Stimulated activated CD8-positive, alpha-beta memory T cell treated with anti-CD3 and anti-CD28 coated beads, Interleukin-12 subunit alpha, Interleukin-12 subunit beta, amount 100 ng/mL, for 24 hours (primary cell): Measurements from ENCODE around the gene ZBTB43.
"Not testable (repeated sequence)": the region's sequence is repeated elsewhere in the genome, so short reads cannot be mapped to it uniquely, and the experiment has no call there.

ENCODE experiments used
- DNase-seq: peaks from one replicate; pipeline ENCODE4 v3.0.0-alpha.2; 2020; ENCODE audit errors: extremely low read depth

Gene ZBTB43

DNA sequence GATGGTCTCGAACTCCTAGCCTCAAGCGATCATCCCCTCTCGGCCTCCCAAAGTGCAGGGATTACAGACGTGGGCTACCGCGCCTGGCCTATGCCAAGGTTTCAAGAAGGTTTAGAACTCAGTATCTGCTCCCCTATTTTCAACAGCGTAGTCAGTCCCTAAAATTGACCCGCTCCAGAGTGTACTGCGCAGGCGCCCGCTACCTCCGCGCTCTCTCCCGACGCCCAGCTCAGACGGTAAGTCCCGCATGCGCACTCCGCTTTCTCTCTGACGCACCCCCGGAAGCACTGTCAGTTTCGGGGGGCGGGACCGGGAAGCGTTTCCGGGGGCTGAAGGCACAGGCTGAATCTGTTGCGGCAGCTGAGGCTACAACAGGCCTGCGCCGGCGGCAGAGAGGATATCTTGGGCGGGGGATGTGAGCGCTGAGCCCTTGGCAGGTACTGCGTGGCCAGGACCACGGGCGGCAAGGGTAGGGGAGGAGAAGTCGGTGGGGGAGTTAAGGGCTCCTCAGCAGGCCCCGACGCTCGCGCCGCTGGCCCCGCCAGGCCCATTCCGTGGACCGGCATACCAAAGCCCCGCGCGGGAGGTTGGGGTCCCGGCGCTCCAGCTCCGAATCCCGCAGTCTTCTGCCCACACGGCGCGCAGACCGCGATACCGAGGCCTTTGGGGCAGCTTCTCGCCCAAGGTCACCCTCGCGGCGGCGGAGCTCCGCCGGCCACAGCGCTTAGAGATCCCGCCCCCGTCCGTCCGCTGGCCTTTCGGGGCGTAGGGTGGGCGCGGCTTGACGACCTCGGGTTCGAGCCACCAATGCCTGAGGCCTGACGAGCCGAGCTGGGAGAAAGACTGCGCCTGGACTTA, at the start of gene ZBTB43:
TSS of gene ZBTB43 (plus strand) at position 345 of the 858 bp plus-strand sequence. CDS start 27,470 bp downstream, outside the sequence.
- peak; percentile 97 for DNase-seq

GRCh38 chr9:126755317-126755875, 49.4 kb upstream of the ZBTB43 start:
- no peak for DNase-seq

DNA sequence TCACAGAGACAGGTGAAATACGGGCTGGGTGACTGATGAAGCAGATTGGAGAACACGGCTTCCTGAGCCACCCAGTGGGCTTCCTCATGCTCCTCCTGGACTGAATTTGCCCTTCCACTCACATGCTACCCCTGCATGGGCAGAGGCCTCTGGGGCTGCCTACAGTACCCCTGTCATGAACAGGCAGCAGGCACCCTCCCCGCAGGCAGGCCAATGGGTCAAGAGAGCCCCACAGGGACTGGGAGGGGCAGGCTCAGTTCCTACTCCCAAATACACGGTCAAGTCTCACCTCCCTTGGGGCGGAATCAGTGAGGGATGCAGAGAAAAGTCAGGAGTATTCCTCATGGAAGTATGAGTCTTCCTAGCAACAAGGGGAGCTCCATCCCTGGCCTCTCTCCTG, 48.6 kb upstream of the ZBTB43 start:
- DNase-seq, result no peak

DNA sequence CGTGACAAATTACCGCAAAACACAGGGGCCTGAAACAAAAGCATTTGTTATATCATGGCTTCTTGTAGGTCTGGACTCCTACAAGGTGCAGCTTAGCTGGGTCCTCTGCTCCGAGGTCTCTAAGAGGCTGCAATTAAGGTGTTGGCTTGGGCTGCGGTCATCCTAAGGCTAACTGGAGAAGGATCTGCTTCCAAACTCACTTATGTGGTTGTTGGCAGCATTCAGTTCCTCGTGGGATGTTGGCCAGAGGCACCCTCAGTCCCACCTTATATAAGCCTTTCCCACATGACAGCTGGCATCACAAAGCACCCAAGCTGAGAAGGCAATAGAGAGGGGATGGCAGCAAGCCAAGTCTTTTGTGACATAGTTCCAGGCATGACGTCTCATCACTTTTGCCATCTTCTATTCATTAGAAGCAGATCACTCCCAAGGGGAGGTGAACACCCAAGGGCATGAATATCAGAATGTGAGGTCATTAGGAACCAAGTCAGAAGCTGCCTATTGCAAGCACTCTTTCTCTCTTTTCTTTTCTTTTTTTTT, 47.9 kb upstream of the ZBTB43 start:
- no peak for DNase-seq

GRCh38 chr9:126758916-126759585, 45.8 kb upstream of the ZBTB43 start:
- no peak for DNase-seq

DNA sequence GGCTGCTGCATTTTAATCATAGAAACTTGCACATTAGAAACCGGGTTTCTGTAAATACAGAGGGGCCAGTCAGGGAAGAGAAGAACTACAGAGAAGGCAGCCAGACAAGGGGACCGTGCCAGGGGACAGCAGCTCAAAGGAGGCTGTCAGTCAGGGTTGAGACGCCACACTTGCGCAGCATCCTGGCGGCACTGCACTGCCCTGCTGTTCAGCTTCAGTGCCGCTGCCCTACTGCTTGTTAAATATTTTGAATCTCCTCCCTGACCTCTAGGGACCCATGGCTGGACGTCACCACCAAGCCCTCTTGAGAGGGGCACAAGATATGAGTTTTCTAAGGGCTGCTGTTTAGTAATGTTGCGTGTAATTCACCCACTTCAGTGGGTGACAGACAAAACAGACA, 43.6 kb upstream of the ZBTB43 start:
- no peak for DNase-seq

GRCh38 chr9:126763130-126763764, 41.6 kb upstream of the ZBTB43 start:
- DNase-seq, result no peak

- no peak for DNase-seq
These were observed 31.7 kb upstream of the ZBTB43 start for GRCh38 chr9:126773004-126773607.

DNA sequence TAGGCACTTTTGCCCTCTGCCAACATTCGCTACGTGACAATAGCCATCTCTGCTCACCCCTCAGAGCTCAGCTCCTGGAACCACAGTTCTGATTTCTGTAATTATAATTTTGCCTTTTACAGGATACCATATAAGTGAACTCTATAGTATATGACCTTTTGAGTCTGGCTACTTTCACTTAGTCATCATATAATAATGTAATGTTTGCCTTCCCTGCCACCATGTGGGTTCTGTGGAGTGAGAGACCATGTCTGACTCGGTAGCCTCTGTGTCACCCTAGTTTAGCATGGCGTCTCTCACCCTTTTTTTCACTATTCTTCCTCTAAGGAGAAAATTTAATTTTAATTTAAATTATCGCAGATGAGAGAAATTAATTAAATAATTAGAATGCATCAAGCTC, 28.9 kb upstream of the ZBTB43 start:
- DNase-seq, result no peak

GRCh38 chr9:126777733-126778132, 27.1 kb upstream of the ZBTB43 start:
- DNase-seq, result no peak

DNA sequence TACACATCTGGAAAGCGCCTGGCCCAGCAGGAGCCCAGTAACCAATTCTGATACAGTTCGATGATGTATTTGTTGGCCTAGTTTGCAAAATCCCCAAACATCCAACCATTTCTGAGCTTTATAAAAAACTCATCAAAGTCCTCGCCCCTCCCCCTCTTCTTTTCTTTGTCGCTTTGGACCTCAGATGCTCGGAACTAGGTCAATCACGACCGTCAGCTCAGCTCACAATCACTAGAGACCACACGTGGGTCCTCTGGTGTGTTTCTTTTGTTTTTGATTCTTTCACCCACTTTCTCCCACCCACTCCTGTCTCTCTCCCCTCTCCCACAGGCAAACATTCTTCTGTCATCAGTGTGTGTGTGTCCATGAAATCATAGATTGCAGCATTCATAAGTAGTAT, 26.7 kb upstream of the ZBTB43 start:
- DNase-seq, result no peak

- DNase-seq, result not testable (repeated sequence)
These were observed 26.1 kb upstream of the ZBTB43 start for GRCh38 chr9:126778696-126779095.

DNA sequence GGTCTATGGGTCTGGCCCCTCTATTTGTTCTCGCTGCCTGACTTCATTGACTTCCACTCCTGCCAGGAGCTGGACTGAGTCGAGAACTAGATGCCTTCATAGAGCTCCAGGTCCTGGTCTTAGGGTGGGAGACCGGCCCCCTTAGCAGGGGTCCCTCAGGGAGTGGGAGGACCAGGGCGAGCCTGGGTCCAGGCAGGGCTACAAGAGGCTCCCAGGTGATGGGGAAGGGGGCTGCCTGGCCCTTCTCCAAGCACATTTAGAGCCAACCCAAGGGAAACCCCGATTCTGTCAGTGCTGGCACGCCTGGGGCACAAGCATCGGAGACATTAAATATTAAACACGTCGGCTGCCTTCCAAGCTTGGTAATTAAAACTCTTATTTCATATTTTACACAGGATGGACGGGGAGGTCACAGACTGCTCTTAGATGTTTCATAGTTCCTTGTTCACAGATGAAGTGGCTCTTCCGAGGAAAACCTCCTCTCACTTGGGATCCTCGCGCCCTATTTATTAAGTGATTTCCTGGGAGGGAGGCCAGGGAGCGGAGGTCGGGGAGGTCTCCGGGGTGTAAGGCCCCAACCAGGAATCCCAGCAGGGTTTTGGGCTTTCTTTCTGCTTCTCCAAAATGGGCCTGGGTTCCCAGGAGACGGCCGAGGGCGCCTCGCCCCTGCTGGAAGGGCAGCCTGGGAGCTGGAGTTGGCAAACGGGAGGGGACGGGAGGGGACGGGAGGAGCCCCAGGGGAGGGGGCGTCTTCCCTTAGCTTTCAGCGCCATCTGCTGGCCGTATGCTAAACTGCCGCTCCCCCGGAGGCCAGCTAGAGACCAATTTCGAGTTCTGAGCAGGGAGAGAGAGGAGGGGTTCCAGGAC, 23.4 kb upstream of the ZBTB43 start:
- DNase-seq, result peak; percentile 41

DNA sequence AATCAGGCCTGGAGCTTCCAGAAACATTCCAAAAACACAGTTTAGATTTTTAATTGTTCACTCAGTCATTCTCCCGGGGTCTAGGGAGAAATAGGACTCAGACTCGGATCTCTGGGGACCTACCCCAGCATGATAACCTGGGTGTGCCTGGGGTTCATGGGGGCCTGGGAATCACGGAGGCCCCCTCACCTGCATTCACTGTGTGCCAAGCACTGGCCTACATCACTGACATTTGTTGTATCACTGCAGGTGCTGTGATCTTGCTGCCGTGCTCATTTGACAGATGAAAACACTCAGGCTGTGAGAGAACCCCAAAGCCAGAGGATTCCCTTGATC, 22.8 kb upstream of the ZBTB43 start:
- no peak for DNase-seq

GRCh38 chr9:126783949-126784348, 20.9 kb upstream of the ZBTB43 start:
- DNase-seq, result no peak

DNA sequence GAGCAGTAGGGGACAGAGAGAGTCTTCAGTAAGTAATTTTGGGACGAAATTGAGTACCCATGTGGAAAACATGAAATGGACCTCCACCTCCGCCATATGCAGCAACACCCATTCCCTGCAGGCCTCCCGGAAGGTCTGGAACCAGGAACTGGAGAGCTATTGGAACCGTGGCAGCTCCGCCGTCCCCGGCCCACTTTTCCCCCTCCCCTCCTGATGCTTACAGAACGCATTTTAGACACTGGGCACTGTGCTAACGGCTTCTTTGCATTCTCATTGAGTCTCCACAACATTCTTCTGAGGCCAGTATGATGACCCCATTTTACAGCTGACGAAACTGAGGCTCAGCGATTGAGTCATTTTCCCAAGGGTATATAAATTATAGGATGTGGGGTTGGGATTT, 20.4 kb upstream of the ZBTB43 start:
- DNase-seq, result no peak

GRCh38 chr9:126784841-126785240, 20.0 kb upstream of the ZBTB43 start:
- not testable (repeated sequence) for DNase-seq

- DNase-seq, result no peak
These were observed 16.8 kb upstream of the ZBTB43 start for GRCh38 chr9:126788046-126788445.

DNA sequence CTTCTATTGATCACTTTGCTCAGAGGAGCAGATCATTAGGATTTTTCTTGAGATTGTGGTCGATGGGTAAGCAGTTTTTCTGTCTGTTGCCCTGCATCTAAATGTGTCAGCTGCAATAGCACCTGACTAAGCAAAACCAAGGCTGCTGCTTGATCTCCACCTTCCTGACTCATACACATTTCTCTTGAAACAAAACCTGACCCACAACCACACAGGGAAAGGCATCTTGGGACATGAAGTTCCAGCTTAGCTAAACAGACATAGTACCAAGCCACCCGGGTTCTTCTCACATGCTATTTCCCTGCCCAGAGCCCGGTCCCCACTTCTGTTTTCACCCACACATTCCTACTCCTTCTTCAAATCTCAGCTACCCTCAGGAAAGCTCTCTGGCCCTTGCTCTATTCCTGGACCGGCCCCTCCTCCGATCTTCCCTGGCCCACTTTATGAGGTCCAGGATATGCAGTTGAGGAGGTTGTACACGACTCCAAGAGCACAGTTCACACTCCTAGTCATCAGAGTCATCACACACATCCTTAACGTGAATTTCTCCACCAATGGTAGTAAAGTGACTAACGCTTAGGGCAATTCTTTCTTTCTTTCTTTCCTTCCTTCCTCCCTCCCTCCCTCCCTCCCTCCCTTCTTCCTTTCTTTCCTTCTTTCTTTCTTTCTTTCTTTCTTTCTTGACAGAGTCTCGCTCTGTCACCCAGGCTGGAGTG, 16.0 kb upstream of the ZBTB43 start:
- DNase-seq, result no peak

DNA sequence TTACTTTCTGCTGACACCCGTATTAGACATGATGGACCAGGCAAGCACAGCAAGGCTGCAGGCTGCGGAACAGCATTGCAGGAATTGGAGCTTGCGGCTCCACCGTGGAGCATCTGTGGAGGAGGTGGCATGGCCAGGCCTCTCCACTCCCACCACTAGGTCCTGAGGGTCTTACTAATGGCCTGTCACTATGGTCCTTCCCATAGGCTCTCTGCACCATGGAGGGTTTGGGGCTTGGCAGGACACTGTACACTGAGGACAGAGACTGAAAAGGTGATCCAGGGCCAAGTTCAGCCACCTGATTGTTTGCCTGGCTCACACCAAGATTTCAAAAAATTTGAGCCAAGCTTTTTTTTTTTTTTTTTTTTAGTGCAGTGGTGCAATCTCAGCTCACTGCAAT, 14.3 kb upstream of the ZBTB43 start:
- no peak for DNase-seq
